HG02885 (cell line): ENCODE results near the gene NEK7.

Experiments used
- ATAC-seq: cut with Tn5 transposase; IDR thresholded peaks from one replicate; pipeline ENCODE4 v1.9.1; 2021; ENCODE audit warnings: mild to moderate bottlenecking; ENCODE audit not compliant: unreplicated experiment, poor library complexity

NEK7 gene

DNA sequence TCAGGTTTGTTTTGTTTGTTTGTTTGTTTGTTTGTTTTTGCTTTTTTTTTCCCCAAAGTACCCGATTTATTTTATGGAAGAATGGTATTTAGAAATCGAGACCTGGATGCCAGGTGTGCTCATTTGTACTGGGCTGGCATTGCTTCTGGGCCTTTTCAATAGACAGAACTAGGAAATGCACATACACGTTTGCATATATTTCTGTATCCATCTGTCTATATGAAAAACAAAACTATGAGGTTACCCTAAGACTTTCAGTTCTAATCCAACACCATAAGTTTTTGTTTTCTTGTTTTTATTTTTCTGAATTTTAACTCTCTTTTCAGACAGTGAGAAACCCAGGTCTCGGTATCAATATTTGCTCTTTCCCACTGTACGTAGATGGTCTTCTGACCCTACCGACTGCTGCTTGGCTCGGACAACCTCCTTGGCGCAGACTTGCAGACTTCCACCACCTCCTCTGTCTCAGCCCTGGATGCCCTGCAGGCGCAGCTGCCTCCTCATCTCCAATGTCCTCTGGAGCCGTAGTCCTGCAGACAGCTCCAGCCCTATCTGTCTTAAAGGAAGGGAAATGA, 171.7 kb downstream of the NEK7 start:
- ATAC-seq, result no peak

DNA sequence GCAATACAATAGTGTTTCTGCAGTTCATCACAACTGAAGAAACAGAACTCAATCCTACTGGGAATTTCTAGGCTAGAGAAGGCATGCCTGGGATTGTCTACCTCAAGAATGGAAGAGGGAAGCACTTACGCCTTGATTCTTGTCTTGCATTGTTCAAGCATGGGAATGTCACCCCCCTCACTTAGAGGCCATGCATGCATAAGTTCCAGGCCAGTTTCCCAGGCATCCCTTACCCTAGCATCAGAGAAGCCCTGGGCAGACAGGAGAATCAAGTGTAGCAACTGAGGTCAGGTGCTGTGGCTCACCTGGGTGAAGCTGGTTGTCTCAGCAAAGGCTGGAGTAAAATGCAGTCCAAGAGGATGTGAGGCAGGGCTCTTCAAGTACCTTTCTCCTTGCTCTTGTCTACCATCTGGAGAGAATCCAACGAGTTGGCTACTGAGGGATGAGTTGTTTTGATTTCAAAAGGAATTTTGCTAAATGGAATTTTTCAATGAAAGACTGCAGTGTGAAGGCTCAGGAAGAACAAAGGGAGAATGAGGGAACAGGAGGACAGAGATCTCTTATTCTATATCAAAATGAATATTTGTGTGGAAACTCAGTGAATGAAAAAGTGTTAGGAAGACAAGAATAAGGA, 174.3 kb downstream of the NEK7 start:
- ATAC-seq, result no peak

DNA sequence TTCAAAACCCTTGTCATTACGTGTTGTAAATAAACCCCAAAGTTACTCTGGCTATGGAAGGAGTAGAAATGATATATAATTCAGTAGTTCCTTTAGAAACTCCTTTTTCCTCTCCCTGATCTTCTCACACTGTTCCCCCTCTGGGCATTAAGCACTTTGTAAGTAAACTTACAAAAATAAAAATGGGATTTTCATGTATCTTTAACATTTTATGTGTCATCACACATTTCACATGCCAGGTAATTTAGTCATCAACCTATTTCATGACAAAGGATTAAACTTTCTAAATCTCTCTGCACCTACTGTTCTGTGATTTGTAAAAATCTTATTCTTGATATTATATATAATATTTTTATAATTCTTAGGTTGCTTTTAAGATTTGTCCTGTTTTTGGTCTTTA, 176.9 kb downstream of the NEK7 start:
- no peak for ATAC-seq

DNA sequence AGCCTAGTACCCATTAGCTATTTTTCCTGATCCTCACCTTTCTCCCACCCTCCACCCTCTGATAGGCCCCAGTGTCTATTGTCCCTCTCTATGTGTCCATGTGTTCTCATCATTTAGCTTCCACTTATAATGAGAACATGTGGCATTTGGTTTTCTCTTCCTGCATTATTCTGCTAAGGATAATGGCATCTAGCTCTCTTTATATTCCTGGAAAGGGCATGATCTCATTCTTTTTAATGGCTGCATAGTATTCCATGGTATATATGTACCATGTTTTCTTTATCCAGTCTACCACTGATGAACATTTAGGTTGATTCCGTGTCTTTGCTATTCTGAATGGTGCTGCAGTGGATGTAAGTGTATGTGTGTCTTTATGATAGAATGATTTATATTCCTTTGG, 178.9 kb downstream of the NEK7 start:
- ATAC-seq, result no peak

DNA sequence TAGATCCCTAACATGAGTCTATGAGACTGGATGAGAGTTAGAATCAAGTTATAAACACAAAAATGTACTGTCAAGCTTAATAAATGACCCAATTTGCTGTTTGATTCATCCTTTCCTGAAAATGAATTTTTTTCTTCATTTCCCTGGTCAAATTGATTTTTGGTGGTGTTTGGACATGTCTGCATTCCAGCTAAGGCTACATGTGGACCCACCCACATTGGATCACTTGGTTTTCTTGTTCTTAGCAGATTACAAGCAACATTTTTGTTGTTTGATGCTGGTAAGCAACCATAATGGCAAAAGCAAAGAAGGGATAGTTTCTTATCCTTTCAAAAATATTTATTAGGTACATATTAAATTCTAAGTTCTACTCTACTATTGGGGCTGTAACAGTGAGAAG, 181.1 kb downstream of the NEK7 start:
- no peak for ATAC-seq

DNA sequence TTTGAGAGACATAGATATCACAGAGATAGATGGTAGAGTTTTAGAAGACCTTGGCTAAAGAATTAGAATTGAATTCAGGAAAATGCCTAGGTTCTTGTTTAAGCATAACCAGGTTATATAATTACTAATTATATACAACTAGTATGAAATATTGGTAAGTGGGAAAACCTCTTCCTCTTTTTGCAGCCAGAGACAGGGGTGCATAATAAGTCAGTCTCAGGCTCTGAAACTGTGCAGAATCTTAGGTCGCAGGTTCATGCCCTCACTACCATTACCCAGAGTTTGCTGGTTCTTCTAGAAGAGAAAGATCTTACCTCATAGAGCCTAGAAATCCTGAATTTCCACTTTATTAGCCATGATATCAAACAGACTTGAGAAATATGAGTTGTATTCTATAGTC, 183.3 kb downstream of the NEK7 start:
- no peak for ATAC-seq

DNA sequence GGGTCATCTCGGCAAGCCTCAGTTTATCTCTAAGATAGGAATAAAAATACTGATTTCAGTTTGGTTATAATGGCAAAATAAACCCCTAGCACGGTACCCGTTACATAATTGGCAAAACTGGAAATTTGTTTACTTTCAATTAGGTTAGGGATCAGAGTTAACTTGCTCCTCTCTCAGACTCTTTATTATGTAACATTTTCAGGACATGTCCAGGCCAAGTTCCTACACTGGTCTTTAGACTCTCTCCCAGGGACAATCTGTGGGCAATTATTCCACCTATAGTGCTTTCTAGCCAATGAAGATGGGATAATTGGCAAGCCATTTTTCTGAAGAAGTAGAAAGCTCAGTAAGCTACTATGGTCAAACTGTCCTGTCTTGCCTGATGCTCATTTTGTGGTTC, 189.4 kb downstream of the NEK7 start:
- no peak for ATAC-seq

DNA sequence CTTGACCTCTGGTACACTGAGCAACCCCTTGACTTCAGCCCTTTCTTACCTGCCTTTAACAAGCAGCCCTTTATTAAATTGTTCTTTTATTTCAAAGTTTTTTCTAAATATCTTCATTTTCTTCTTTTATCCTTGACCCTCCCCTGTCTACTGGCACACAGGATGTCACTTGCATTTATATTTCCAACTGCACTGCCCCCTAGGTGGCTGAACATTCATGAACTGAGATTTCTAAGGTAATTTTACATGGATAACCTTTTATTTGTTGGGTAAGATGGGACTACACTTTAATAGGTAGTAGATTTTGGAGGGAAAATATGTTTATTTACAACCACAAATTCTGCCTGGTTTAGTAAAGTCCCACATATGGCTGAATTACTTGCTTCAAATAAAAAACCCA, 193.7 kb downstream of the NEK7 start:
- no peak for ATAC-seq

DNA sequence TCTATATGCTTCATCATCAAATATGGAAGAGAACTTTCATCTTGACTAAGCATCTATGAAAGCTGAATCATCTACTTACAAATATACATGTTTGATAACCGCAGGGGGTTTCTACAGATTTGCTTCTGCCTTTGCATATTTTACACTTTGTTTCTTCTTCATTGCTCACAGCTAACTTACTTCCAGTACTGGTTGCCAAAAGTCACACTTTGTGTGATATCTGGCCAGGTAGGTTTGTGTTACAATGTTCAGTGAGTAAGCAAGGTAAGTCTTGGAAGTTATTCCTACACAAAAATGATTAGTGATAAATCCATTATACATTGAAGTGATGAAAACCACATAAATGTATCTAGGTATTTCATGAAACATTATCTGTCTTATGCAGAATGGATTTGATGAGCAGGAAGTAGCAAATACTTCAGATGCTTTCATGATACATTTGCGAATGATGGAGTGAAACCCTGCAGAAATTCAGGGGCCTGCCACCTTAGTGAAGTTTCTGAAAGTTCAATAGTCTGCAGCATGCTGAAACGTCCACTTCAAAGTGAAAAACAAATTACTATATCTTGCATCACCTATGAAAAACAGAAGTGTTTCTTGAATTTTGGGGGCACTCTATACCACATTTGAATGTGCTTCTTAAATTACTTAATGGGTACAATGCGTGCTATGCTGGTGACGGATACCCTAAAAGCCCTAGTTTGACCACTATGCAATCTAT, 196.3 kb downstream of the NEK7 start:
- peak; percentile 80 for ATAC-seq

DNA sequence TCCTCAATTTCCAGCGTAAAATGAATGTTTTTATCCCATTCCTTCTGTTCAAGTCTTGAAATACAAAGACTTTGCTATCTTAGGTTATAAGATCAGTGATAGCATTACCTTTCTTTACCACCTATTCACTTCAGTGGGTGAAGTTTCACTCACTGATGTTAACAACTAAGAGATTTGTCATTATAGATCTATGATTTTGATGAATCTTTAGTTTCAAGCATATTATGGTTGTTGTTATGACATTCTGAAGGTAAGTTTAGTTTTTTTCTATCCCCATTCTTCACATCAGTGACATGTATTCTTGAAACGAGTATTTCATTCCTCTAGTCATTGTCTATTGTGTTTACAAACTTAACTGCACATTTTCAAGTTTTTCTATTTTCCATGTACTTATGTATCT, 201.1 kb downstream of the NEK7 start:
- no peak for ATAC-seq

DNA sequence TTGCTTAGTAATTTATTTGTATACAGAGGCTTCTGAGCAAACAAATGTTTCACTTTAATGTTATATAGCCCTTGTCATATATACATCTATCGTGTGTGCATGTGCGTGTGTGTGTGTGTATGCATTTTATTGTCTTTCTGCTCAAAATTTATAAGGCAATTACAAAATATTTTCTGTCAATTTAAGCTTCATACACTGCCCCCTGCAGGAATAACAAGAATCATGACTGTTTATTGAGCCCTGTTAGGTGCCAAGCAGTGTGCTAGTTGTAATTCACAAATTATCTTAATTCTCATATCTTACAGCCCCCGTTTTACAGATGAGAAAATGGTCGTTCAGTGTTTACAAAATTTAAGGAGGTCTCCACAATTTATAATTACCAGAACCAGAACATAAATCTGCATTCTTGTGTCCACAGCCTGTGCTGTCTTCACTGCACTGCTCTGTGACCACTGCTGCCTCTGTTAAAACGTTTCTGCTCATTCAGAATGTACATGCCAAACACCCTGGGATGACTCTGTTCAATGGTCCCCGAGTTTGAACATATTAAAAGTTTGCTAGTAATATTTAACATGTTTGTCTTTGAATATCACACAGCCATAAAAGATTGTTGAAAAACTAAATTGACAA, 202.3 kb downstream of the NEK7 start:
- no peak for ATAC-seq

DNA sequence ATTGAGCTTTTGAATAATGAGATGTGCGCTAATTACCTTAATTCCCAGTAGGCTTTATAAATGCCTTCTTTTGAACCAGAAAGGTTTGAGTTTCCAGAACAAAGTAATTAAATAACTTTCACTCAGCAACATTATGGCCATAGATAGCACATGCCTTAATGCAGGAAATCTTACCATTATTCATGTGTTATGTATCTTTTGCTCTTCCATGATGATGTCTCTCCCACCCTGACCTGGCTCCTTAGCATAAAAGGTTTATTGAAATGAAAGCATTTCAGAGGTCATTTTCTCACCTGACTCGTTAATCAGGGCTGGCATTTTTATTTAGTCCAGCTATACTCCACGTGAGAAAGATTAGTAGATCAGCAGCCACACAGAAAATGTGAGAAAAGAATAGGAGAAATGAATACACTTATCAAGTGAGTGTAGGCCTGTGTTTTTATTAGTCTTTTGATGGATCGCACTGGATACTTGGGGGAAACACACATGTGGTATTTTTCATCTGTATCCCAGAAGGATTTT, 203.5 kb downstream of the NEK7 start:
- ATAC-seq, result no peak

DNA sequence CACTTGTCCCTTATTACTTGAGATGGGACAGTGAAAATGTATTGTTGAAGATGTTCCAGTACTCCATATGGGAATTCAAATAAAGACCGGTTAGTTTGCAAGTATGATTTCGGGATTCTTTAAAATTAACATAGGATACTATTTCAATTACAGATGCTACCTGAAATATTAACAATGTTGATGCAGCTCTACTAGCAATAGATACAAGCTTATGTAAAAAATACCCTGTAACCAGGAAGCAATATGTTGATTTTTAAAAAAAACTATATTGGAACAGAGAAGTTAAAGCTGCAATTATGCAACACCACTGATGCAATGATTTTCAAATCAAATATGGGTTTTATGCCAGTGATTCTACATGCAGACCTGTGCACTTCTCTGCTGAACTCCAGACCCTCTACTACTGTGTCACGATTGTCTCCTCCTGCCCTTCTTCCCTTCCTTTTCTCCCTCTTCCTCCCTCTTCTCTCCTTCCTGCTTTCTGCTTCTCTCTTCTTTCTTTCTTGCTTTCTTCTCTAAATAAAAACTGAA, 204.5 kb downstream of the NEK7 start:
- no peak for ATAC-seq

DNA sequence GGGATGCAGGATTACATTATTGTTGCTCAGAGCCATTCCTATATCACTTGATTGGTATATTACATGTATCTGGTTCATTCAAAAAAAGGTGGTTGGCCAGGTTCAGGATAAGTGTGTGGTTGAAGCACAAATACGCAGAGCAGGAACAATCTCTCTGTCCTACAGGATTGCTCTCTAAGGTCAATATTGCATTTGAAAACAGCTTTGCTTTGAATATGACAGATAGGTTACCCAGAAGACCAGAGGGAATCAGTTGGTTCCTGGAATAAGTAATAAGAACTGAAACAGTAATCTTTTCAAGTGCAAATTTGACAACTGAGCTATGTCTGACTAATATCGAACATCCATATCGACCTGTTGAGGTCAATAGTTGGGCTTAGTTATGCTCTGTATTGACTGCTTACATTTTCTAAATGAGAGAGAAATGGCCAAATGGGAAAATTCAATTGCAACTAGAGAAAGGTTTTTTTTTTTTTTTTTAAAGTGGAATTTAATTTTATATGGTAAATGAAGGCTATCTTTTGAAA, 206.9 kb downstream of the NEK7 start:
- ATAC-seq, result peak; percentile 85

DNA sequence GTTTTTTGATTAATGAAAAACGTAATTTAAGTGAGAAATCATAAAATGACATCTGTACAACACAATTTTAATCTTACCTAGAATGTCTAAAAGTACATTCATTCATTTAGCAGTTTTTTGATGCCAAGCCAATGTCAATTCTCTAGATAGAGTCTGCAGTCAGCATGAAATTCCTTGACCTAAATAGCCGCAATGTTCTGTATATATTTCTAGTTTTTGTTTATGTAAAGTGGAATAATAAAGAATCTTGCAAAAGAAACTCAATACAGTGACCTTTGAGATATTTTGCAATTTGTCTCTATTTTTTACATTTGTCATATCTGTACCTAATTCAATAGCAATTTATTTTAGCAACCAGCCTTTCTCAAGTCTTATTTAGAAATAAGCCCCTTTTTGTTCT, 207.7 kb downstream of the NEK7 start:
- no peak for ATAC-seq

DNA sequence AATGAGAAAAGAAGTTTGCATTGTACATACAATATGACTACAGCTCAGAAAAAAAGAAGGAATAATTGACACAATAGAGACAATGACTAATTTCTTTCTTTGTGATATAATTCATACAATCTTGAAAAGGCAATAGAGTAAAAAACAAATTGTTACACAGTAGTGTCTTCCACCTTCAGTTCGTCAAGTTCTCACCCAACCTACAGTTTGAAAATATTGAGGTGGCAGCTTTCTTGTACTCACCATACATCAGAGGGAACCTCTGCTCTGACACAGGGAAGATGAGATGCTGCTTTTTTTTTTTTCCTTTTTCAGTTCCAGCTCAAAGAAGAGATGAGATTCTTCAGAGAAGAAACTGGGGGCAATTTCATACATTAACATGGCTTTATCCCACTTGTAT, 210.5 kb downstream of the NEK7 start:
- no peak for ATAC-seq

DNA sequence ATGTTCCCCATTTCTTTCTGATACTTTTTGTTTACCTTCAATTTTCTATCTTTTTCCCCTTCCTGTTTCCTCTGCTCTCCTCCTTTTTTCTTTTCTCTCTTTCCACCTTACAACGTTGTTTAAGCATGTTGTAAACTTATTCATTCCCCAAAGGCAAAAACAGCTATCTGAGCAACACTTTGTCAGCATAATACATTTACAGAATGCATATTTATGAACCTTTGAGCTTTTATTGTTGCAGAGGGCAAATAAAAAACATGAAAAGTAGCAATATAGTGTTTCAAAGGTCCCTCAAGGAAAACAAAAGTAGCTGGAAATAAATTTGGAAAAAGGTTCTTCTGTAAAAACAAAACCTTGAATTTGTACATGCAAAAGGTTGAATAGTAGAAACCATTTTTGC, 214.2 kb downstream of the NEK7 start:
- no peak for ATAC-seq
